GM12865 (cell line): ENCODE results near the gene WDR86.

ENCODE experiments used
- DNase-seq: peaks from one replicate; pipeline ENCODE4 v3.0.0; 2010; ENCODE audit warnings: low read depth
- H3K4me3 ChIP-seq: 2 replicates; pipeline ENCODE4 v1.5.1; 2011; ENCODE audit warnings: mild to moderate bottlenecking, low read depth, low read length, control low read depth
- CTCF ChIP-seq: IDR thresholded peaks from 2 replicates; pipeline ENCODE4 v1.5.1; 2011; ENCODE audit warnings: low read length, control low read depth, low read depth, inconsistent platforms; ENCODE audit not compliant: insufficient read depth; ENCODE audit errors: missing control alignments

The WDR86 gene

GRCh38 chr7:151440799-151441445, 31.1 kb upstream of the WDR86 start:
- H3K4me3 ChIP-seq = no peak overlapping the region
- TF ChIP-seq CTCF = no peak
- DNase-seq = no peak

- H3K4me3 ChIP-seq = no peak within 1 kb of the TSS
- DNase-seq = no peak
- TF ChIP-seq CTCF = no peak
These were observed 30.3 kb upstream of the WDR86 start, which contains the start of gene CRYGN for GRCh38 chr7:151439855-151440798. Gene CRYGN (minus strand): TSS chr7:151440141. CDS start chr7:151439917, 224 bp downstream.

- DNase-seq = no peak
- TF ChIP-seq CTCF = no peak
- no peak overlapping the region for H3K4me3 ChIP-seq
These were observed 29.2 kb upstream of the WDR86 start for GRCh38 chr7:151438864-151439601.

GRCh38 chr7:151437866-151438516, 28.2 kb upstream of the WDR86 start:
- TF ChIP-seq CTCF = no peak
- DNase-seq = no peak

GRCh38 chr7:151437159-151437553, 27.3 kb upstream of the WDR86 start:
- H3K4me3 ChIP-seq = no peak overlapping the region
- no peak for DNase-seq
- TF ChIP-seq CTCF = no peak

More at GRCh38 chr7:151437866-151438516, 28.2 kb upstream of the WDR86 start:
- H3K4me3 ChIP-seq = no peak overlapping the region

- DNase-seq = no peak
- TF ChIP-seq CTCF = no peak
- H3K4me3 ChIP-seq = no peak overlapping the region
These were observed 26.8 kb upstream of the WDR86 start for GRCh38 chr7:151436446-151437158.
